Central memory CD8-positive, alpha-beta T cell (primary cell): ENCODE measurements around the gene RAET1L.
A peak's percentile ranks its signal among the peaks of the same experiment; 100 is the strongest.
"Not testable (repeated sequence)": the region's sequence is repeated elsewhere in the genome, so short reads cannot be mapped to it uniquely, and the experiment has no call there.

Source experiments
- ATAC-seq: fragments of 150-1000 bp; cut with Tn5 transposase; replicated peaks from 2 replicates; pipeline ENCODE4 v1.10.0; 2022; ENCODE audit warnings: mild to moderate bottlenecking, moderate FRiP score, moderate number of reproducible peaks; ENCODE audit not compliant: poor library complexity, severe bottlenecking; ENCODE audit errors: extremely low read depth
- DNase-seq, 2 donors: peaks; one replicate each; pipeline ENCODE4 v3.0.0; 2021; ENCODE audit warnings: low spot score in 2 of 2
- H3K27ac Mint-ChIP-seq: one replicate; pipeline ENCODE4 v1.8.0; 2022; ENCODE audit warnings: low read depth, mild to moderate bottlenecking, moderate library complexity, mixed read lengths
- H3K27me3 Mint-ChIP-seq: one replicate; pipeline ENCODE4 v1.8.0; 2022; ENCODE audit warnings: mixed read lengths
- H3K36me3 Mint-ChIP-seq: one replicate; pipeline ENCODE4 v1.8.0; 2022; ENCODE audit warnings: mild to moderate bottlenecking, moderate library complexity, mixed read lengths; ENCODE audit not compliant: insufficient read depth
- H3K4me1 Mint-ChIP-seq: one replicate; pipeline ENCODE4 v1.8.0; 2022; ENCODE audit warnings: mixed read lengths
- H3K4me3 Mint-ChIP-seq: one replicate; pipeline ENCODE4 v1.8.0; 2022; ENCODE audit warnings: mild to moderate bottlenecking, moderate library complexity, mixed read lengths
- H3K9me3 Mint-ChIP-seq: one replicate; pipeline ENCODE4 v1.8.0; 2022; ENCODE audit warnings: mixed read lengths

The RAET1L gene

GRCh38 chr6:150006961-150007464 lies 18.3 kb downstream of the RAET1L start:
- Mint-ChIP-seq H3K4me1 (peaks cover 22% of the 10 kb centered on the region), H3K9me3 (no peaks in the 10 kb centered on the region), H3K27me3 (peaks cover 38% of the 10 kb centered on the region), H3K36me3 (peaks cover 4% of the 10 kb centered on the region), H3K27ac (no peak overlapping the region), H3K4me3 (no peak overlapping the region)
- no peak for DNase-seq
- ATAC-seq = no peak

GRCh38 chr6:150005761-150006651 lies 19.3 kb downstream of the RAET1L start:
- ATAC-seq (no peak), DNase-seq (no peak)
- Mint-ChIP-seq H3K9me3 (no peaks in the 10 kb centered on the region), H3K27me3 (peaks cover 31% of the 10 kb centered on the region), H3K36me3 (peaks cover 4% of the 10 kb centered on the region), H3K27ac (peak overlapping the region; percentile 63), H3K4me3 (peak overlapping the region; percentile 72), H3K4me1 (peaks cover 31% of the 10 kb centered on the region)

GRCh38 chr6:150004783-150005717 lies 20.3 kb downstream of the RAET1L start:
- no peaks in the 10 kb centered on the region for H3K9me3 Mint-ChIP-seq
- peaks cover 22% of the 10 kb centered on the region for H3K27me3 Mint-ChIP-seq
- DNase-seq = peak; percentile 74 to 77

GRCh38 chr6:150004101-150004782 lies 21.1 kb downstream of the RAET1L start:
- Mint-ChIP-seq H3K9me3 (no peaks in the 10 kb centered on the region), H3K36me3 (peaks cover 4% of the 10 kb centered on the region), H3K4me3 (peak overlapping the region; percentile 72), H3K27me3 (peaks cover 22% of the 10 kb centered on the region), H3K27ac (peak overlapping the region; percentile 63), H3K4me1 (peaks cover 40% of the 10 kb centered on the region)
- DNase-seq (peak; percentile 46 to 60), ATAC-seq (peak; percentile 73)

More at GRCh38 chr6:150004783-150005717, 20.3 kb downstream of the RAET1L start:
- H3K4me1 Mint-ChIP-seq = peaks cover 40% of the 10 kb centered on the region
- ATAC-seq = peak; percentile 75
- peaks cover 4% of the 10 kb centered on the region for H3K36me3 Mint-ChIP-seq
- peak overlapping the region; percentile 63 for H3K27ac Mint-ChIP-seq
- peak overlapping the region; percentile 72 for H3K4me3 Mint-ChIP-seq

GRCh38 chr6:150003599-150003998 lies 21.7 kb downstream of the RAET1L start:
- Mint-ChIP-seq H3K4me1 (peaks cover 40% of the 10 kb centered on the region), H3K4me3 (peak overlapping the region; percentile 72), H3K27me3 (peaks cover 19% of the 10 kb centered on the region), H3K27ac (peak overlapping the region; percentile 63)
- not testable (repeated sequence) for ATAC-seq, H3K36me3 Mint-ChIP-seq, DNase-seq, H3K9me3 Mint-ChIP-seq

GRCh38 chr6:150002710-150003109 lies 22.6 kb downstream of the RAET1L start:
- peaks cover 13% of the 10 kb centered on the region for H3K27me3 Mint-ChIP-seq
- peak overlapping the region; percentile 4 for H3K27ac Mint-ChIP-seq
- DNase-seq (no peak), ATAC-seq (no peak)
- H3K4me3 Mint-ChIP-seq = no peak overlapping the region
- peaks cover 40% of the 10 kb centered on the region for H3K4me1 Mint-ChIP-seq
- H3K9me3 Mint-ChIP-seq = no peaks in the 10 kb centered on the region
- peaks cover 4% of the 10 kb centered on the region for H3K36me3 Mint-ChIP-seq

GRCh38 chr6:150001295-150002008 lies 23.9 kb downstream of the RAET1L start:
- Mint-ChIP-seq H3K4me1 (peaks cover 40% of the 10 kb centered on the region), H3K36me3 (peaks cover 4% of the 10 kb centered on the region), H3K9me3 (no peaks in the 10 kb centered on the region), H3K4me3 (no peak overlapping the region), H3K27ac (peak overlapping the region; percentile 22), H3K27me3 (peaks cover 26% of the 10 kb centered on the region)
- DNase-seq (no peak), ATAC-seq (no peak)

GRCh38 chr6:149999636-150000035 lies 25.7 kb downstream of the RAET1L start:
- Mint-ChIP-seq H3K27me3 (peaks cover 44% of the 10 kb centered on the region), H3K9me3 (no peaks in the 10 kb centered on the region), H3K27ac (peak overlapping the region; percentile 32), H3K4me1 (peaks cover 30% of the 10 kb centered on the region), H3K4me3 (no peak overlapping the region), H3K36me3 (peaks cover 5% of the 10 kb centered on the region)
- no peak for DNase-seq
- ATAC-seq = no peak

- no peak overlapping the region for H3K27ac Mint-ChIP-seq
- H3K27me3 Mint-ChIP-seq = peaks cover 81% of the 10 kb centered on the region
- H3K4me3 Mint-ChIP-seq = no peak overlapping the region
- DNase-seq (no peak), ATAC-seq (no peak)
- peaks cover 18% of the 10 kb centered on the region for H3K4me1 Mint-ChIP-seq
- peaks cover 4% of the 10 kb centered on the region for H3K36me3 Mint-ChIP-seq
- no peaks in the 10 kb centered on the region for H3K9me3 Mint-ChIP-seq
These were observed 29.4 kb downstream of the RAET1L start for GRCh38 chr6:149995971-149996370.

- DNase-seq = no peak
These were observed 30.0 kb downstream of the RAET1L start for GRCh38 chr6:149995235-149995750.

GRCh38 chr6:149991838-149992237 lies 33.5 kb downstream of the RAET1L start:
- Mint-ChIP-seq H3K9me3 (peaks cover 7% of the 10 kb centered on the region), H3K27me3 (peaks cover 100% of the 10 kb centered on the region), H3K4me3 (peak overlapping the region; percentile 75), H3K4me1 (peaks cover 32% of the 10 kb centered on the region), H3K27ac (no peak overlapping the region), H3K36me3 (peaks cover 7% of the 10 kb centered on the region)
- no peak for ATAC-seq
- DNase-seq = no peak

More at GRCh38 chr6:149995235-149995750, 30.0 kb downstream of the RAET1L start:
- Mint-ChIP-seq H3K9me3 (no peaks in the 10 kb centered on the region), H3K27me3 (peaks cover 88% of the 10 kb centered on the region), H3K27ac (no peak overlapping the region), H3K4me1 (peaks cover 18% of the 10 kb centered on the region), H3K4me3 (no peak overlapping the region), H3K36me3 (peaks cover 5% of the 10 kb centered on the region)
- no peak for ATAC-seq
